Activated B cell treated with CpG ODN at 0.5 μM for 24 hours (primary cell): ENCODE measurements around the gene KRT16. TPM values are rescaled to one million over a fixed set of nuclear protein-coding genes. Genes with fewer than 3 reads are reported as not detected.

Experiments used
- ATAC-seq: fragments of 200-7000 bp; cut with Tn5 transposase; one replicate; pipeline ENCODE4 v1.10.0; 2021; ENCODE audit warnings: low read depth, mild to moderate bottlenecking, moderate library complexity
- CTCF ChIA-PET: fragments of 350-600 bp; sonication (Branson Sonifier 250); formaldehyde crosslinking; loops from one replicate; lab custom pipeline; 2021; ENCODE audit warnings: antibody characterized with exemption; lab: Charles Lee
- POLR2A ChIA-PET: fragments of 350-600 bp; sonication (Branson Sonifier 250); formaldehyde crosslinking; loops from one replicate; lab custom pipeline; 2021; ENCODE audit warnings: antibody characterized with exemption; lab: Charles Lee
- DNase-seq: peaks from one replicate; pipeline ENCODE4 v3.0.0; 2022
- H3K27ac Mint-ChIP-seq: one replicate; pipeline ENCODE4 v1.8.0; 2020; ENCODE audit warnings: mixed read lengths
- H3K27me3 Mint-ChIP-seq: one replicate; pipeline ENCODE4 v1.8.0; 2021; ENCODE audit warnings: mixed read lengths
- H3K36me3 Mint-ChIP-seq: one replicate; pipeline ENCODE4 v1.8.0; 2021; ENCODE audit warnings: low read depth, mixed read lengths
- H3K4me1 Mint-ChIP-seq: one replicate; pipeline ENCODE4 v1.8.0; 2021; ENCODE audit warnings: mixed read lengths
- H3K4me3 Mint-ChIP-seq: one replicate; pipeline ENCODE4 v1.8.0; 2020; ENCODE audit warnings: mild to moderate bottlenecking, mixed read lengths
- H3K9me3 Mint-ChIP-seq: one replicate; pipeline ENCODE4 v1.8.0; 2020; ENCODE audit warnings: mixed read lengths
- CTCF ChIP-seq: fragments of 200-600 bp; IDR thresholded peaks from one replicate; pipeline ENCODE4 v1.8.0; 2022; ENCODE audit warnings: antibody characterized with exemption, mild to moderate bottlenecking
- intact Hi-C: fragments of 100-400 bp; cut with micrococcal nuclease; formaldehyde crosslinking; loops from one replicate; pipeline ENCODE4 v1.15.1; 2024
- total RNA-seq: library from RNA; stranded (reverse); gene quantifications from 2 replicates; pipeline ENCODE4 v1.2.3, GENCODE V29; 2022

Gene KRT16
- total RNA-seq, 1 donor from 2014 or later = not detected

- CTCF ChIA-PET = interaction anchor here (1.6 to 5.3 kb wide), 3 partner anchors 11 to 45 kb away, joined by 4 to 150 read pairs (median 66); no protein-coding TSS in a partner anchor
- intact Hi-C loops = no loop called here
- ATAC-seq = no peak
- H3K36me3 Mint-ChIP-seq = no peaks in the 10 kb centered on the region
- H3K27ac Mint-ChIP-seq = no peak overlapping the region
- no peak for TF ChIP-seq CTCF
- DNase-seq = no peak
- H3K4me1 Mint-ChIP-seq = peaks cover 10% of the 10 kb centered on the region
- H3K27me3 Mint-ChIP-seq = no peaks in the 10 kb centered on the region
- POLR2A ChIA-PET = no interaction called here
- H3K9me3 Mint-ChIP-seq = no peaks in the 10 kb centered on the region
- H3K4me3 Mint-ChIP-seq = no peak overlapping the region
Observed at GRCh38 chr17:41650794-41651624, 38.4 kb upstream of the KRT16 start.

- Mint-ChIP-seq H3K36me3 (no peaks in the 10 kb centered on the region), H3K27ac (no peak overlapping the region), H3K4me1 (peaks cover 10% of the 10 kb centered on the region), H3K9me3 (no peaks in the 10 kb centered on the region), H3K27me3 (no peaks in the 10 kb centered on the region), H3K4me3 (no peak overlapping the region)
- ChIA-PET POLR2A (interaction anchor here (1.9 to 2.5 kb wide), 3 partner anchors 13 to 39 kb away, joined by 18 to 34 read pairs (median 21); partner anchors contain the start of gene EIF1), CTCF (interaction anchor here (1.6 to 5.3 kb wide), 5 partner anchors 12 to 1034 kb away, joined by 4 to 150 read pairs (median 29); no protein-coding TSS in a partner anchor)
- TF ChIP-seq CTCF = no peak
- ATAC-seq = no peak
- no peak for DNase-seq
- intact Hi-C loops = loop anchor here (5.0 kb wide), 4 partner anchors 328 to 1293 kb away; partner anchors contain the start of gene IGFBP4
Observed at GRCh38 chr17:41649923-41650519, 37.5 kb upstream of the KRT16 start.

- H3K27ac Mint-ChIP-seq = peak overlapping the region; percentile 54
- ChIA-PET POLR2A (interaction anchor here (0.6 to 2.5 kb wide), 10 partner anchors 8 to 1098 kb away, joined by 3 to 34 read pairs (median 6); partner anchors contain the start of gene EIF1), CTCF (interaction anchor here (0.7 to 5.3 kb wide), 21 partner anchors 9 to 1287 kb away, joined by 3 to 150 read pairs (median 5); partner anchors contain the start of genes EIF1 and TOP2A)
- ATAC-seq (peak; percentile 91), DNase-seq (peak; percentile 85)
- H3K36me3 Mint-ChIP-seq = no peaks in the 10 kb centered on the region
- H3K9me3 Mint-ChIP-seq = no peaks in the 10 kb centered on the region
- peaks cover 10% of the 10 kb centered on the region for H3K4me1 Mint-ChIP-seq
- peak overlapping the region; percentile 79 for H3K4me3 Mint-ChIP-seq
- peak; percentile 88 for TF ChIP-seq CTCF
- no peaks in the 10 kb centered on the region for H3K27me3 Mint-ChIP-seq
- intact Hi-C loops = loop anchor here (1.0 to 5.0 kb wide), 13 partner anchors 14 to 1291 kb away; partner anchors contain the start of genes EIF1 and IGFBP4
Observed at GRCh38 chr17:41648411-41649195, 36.0 kb upstream of the KRT16 start.

- Mint-ChIP-seq H3K27me3 (no peaks in the 10 kb centered on the region), H3K27ac (peak overlapping the region; percentile 47), H3K9me3 (no peaks in the 10 kb centered on the region), H3K4me3 (peak overlapping the region; percentile 79), H3K4me1 (peaks cover 10% of the 10 kb centered on the region), H3K36me3 (no peaks in the 10 kb centered on the region)
- ATAC-seq = peak; percentile 68
- ChIA-PET POLR2A (interaction anchor here (0.6 to 2.5 kb wide), 7 partner anchors 9 to 1097 kb away, joined by 3 to 34 read pairs (median 8); partner anchors contain the start of gene EIF1), CTCF (interaction anchor here (0.6 to 5.3 kb wide), 20 partner anchors 10 to 1408 kb away, joined by 3 to 150 read pairs (median 5); partner anchors contain the start of genes EIF1 and TOP2A)
- peak; percentile 86 for DNase-seq
- intact Hi-C loops = loop anchor here (1.0 to 5.0 kb wide), 13 partner anchors 14 to 1291 kb away; partner anchors contain the start of genes EIF1 and IGFBP4
- TF ChIP-seq CTCF = peak; percentile 12
Observed at GRCh38 chr17:41647940-41648410, 35.4 kb upstream of the KRT16 start.
